ENCODE measurements around the gene NCKAP5. TPM values are rescaled to one million over a fixed set of nuclear protein-coding genes. Genes with fewer than 3 reads are reported as not detected.

The NCKAP5 gene
- total RNA-seq, 1 donor from 2014 or later = 0.26 TPM

- Histone ChIP-seq H3K4me3 (ENCODE audit: low read depth, low read length) (no peak overlapping the region), H3K27me3 (ENCODE audit: control insufficient read depth, insufficient read depth, low read length) (no peaks in the 10 kb centered on the region), H3K36me3 (ENCODE audit: control insufficient read depth, insufficient read depth, low read length) (no peaks in the 10 kb centered on the region)
- DNase-seq (ENCODE audit: low read depth) (no peak), FAIRE-seq (no peak)
- TF ChIP-seq, protein P1, sequence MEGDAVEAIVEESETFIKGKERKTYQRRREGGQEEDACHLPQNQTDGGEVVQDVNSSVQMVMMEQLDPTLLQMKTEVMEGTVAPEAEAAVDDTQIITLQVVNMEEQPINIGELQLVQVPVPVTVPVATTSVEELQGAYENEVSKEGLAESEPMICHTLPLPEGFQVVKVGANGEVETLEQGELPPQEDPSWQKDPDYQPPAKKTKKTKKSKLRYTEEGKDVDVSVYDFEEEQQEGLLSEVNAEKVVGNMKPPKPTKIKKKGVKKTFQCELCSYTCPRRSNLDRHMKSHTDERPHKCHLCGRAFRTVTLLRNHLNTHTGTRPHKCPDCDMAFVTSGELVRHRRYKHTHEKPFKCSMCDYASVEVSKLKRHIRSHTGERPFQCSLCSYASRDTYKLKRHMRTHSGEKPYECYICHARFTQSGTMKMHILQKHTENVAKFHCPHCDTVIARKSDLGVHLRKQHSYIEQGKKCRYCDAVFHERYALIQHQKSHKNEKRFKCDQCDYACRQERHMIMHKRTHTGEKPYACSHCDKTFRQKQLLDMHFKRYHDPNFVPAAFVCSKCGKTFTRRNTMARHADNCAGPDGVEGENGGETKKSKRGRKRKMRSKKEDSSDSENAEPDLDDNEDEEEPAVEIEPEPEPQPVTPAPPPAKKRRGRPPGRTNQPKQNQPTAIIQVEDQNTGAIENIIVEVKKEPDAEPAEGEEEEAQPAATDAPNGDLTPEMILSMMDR (IDR thresholded peaks at IDR 0.05; ENCODE audit: insufficient read depth, low read length, severe bottlenecking) = no peak
These were observed 153.6 kb downstream of the NCKAP5 start for GRCh38 chr2:133414486-133415209.

GRCh38 chr2:133413863-133414262, 154.4 kb downstream of the NCKAP5 start:
- DNase-seq (ENCODE audit: low read depth) (no peak), FAIRE-seq (no peak)
- Histone ChIP-seq H3K4me3 (ENCODE audit: low read depth, low read length) (no peak overlapping the region), H3K36me3 (ENCODE audit: control insufficient read depth, insufficient read depth, low read length) (no peaks in the 10 kb centered on the region), H3K27me3 (ENCODE audit: control insufficient read depth, insufficient read depth, low read length) (no peaks in the 10 kb centered on the region)
- TF ChIP-seq, protein P1 (IDR thresholded peaks at IDR 0.05; ENCODE audit: insufficient read depth, low read length, severe bottlenecking) = no peak

DNA sequence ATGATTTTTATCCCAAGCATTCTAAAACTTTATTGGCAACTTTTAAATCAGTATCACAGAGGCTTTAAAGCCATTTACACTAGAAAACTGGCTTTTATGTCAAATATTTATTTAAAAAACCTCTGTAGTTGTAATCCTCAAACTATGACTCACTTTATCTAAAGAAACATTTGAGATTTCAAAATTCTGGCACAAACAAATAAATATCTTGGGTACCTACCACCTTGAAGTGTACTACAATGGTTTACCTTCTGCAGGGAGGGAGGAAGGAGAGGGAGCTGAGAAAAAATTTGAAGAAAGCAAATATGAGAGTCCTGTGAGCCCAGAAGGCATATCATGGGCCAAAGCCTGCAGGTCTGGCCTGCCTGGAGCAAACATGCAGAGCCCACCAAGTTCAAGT, 155.6 kb downstream of the NCKAP5 start:
- H3K27me3 ChIP-seq (ENCODE audit: control insufficient read depth, insufficient read depth, low read length) = no peaks in the 10 kb centered on the region
- no peak overlapping the region for H3K4me3 ChIP-seq (ENCODE audit: low read depth, low read length)
- no peak for DNase-seq (ENCODE audit: low read depth)
- TF ChIP-seq, protein P1 (IDR thresholded peaks at IDR 0.05; ENCODE audit: insufficient read depth, low read length, severe bottlenecking) = no peak
- H3K36me3 ChIP-seq (ENCODE audit: control insufficient read depth, insufficient read depth, low read length) = no peaks in the 10 kb centered on the region
- no peak for FAIRE-seq

- no peaks in the 10 kb centered on the region for H3K36me3 ChIP-seq (ENCODE audit: control insufficient read depth, insufficient read depth, low read length)
- TF ChIP-seq, protein P1 (IDR thresholded peaks at IDR 0.05; ENCODE audit: insufficient read depth, low read length, severe bottlenecking) = no peak
- no peak overlapping the region for H3K4me3 ChIP-seq (ENCODE audit: low read depth, low read length)
- DNase-seq (ENCODE audit: low read depth) = no peak
- no peaks in the 10 kb centered on the region for H3K27me3 ChIP-seq (ENCODE audit: control insufficient read depth, insufficient read depth, low read length)
- no peak for FAIRE-seq
These were observed 156.4 kb downstream of the NCKAP5 start for GRCh38 chr2:133411857-133412256.

DNA sequence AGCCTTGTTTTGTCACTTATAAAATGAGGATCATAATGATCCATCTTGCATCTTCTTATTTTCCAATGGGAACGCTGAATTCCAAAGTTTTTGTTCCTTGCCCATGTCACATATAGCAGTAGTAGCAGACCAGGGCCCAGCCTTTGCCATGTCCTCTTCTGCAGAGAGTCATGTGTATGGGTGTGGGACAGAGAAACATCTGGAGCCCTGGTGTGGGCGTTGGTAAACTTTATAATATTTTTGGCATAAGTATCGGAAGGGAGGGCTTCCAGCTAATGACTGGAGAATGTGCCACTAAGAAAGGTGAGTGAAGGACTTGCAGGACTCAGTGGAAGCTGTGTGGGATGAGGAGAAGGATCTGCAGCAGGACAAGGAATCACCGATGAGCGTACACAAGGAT, 157.2 kb downstream of the NCKAP5 start:
- Histone ChIP-seq H3K36me3 (ENCODE audit: control insufficient read depth, insufficient read depth, low read length) (no peaks in the 10 kb centered on the region), H3K4me3 (ENCODE audit: low read depth, low read length) (no peak overlapping the region), H3K27me3 (ENCODE audit: control insufficient read depth, insufficient read depth, low read length) (no peaks in the 10 kb centered on the region)
- FAIRE-seq = no peak
- TF ChIP-seq, protein P1 (IDR thresholded peaks at IDR 0.05; ENCODE audit: insufficient read depth, low read length, severe bottlenecking) = no peak
- no peak for DNase-seq (ENCODE audit: low read depth)

All from bronchial epithelial cell (primary cell).